ENCODE measurements around the gene ZBTB16.

Gene ZBTB16

DNA sequence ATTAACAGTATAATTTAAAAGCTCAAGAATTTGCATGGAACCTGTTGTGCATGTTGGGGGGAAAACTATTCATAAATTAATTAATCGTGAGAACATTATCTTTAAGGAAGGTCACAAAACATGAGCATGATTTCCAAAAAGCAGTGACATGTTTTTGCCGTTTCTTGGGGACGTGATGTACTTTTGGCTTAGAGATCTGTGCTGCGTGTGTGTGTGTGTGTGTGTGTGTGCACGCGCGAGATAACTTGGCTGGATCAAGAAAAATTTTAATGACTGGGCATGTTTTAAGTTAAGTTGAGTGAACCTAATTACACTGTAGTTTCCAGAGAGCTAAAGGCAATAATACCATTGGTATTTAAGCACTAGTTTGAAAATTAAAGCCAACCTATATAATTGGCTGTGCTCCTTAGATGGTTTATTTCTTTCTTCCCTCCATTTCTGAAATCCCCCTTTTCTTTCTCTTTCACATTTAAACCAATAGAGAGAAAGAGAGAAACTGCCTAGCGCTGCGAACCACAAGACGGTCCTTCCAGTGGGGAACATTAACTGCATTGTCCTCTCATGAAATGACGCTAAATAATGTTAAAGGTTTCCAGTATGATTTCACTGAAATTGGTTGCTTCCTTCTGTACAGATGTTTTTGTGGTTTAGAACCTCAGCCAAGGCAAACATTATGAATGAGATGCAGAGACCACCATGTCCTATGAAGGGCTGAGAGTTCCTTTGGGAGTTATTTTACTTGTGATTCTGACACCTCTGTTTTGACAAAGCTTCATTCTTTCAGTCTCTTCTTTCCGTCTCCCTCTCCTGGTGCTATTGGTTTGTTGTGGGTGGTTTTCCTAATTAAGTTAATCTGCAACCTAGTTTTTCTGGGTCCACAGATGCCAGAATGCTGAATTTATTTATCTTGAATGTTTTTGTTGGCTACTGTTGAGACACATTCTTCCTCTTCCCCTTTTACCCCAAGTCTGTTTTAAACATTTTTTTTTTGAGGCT lies 51.7 kb downstream of the ZBTB16 start:
- H3K9me3 ChIP-seq (ENCODE audit: severe bottlenecking): no peaks in the 10 kb centered on the region
- no peak overlapping the region for H3K4me3 ChIP-seq (ENCODE audit: low read depth, low read length)
- no peaks in the 10 kb centered on the region for H3K36me3 ChIP-seq
- H3K27me3 ChIP-seq (ENCODE audit: insufficient read depth, low read depth, severe bottlenecking): no peaks in the 10 kb centered on the region
- TF ChIP-seq, protein P1, sequence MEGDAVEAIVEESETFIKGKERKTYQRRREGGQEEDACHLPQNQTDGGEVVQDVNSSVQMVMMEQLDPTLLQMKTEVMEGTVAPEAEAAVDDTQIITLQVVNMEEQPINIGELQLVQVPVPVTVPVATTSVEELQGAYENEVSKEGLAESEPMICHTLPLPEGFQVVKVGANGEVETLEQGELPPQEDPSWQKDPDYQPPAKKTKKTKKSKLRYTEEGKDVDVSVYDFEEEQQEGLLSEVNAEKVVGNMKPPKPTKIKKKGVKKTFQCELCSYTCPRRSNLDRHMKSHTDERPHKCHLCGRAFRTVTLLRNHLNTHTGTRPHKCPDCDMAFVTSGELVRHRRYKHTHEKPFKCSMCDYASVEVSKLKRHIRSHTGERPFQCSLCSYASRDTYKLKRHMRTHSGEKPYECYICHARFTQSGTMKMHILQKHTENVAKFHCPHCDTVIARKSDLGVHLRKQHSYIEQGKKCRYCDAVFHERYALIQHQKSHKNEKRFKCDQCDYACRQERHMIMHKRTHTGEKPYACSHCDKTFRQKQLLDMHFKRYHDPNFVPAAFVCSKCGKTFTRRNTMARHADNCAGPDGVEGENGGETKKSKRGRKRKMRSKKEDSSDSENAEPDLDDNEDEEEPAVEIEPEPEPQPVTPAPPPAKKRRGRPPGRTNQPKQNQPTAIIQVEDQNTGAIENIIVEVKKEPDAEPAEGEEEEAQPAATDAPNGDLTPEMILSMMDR (IDR thresholded peaks at IDR 0.05; ENCODE audit: low read depth, low read length): no peak
- DNase-seq: no peak
- no peak overlapping the region for H3K27ac ChIP-seq

DNA sequence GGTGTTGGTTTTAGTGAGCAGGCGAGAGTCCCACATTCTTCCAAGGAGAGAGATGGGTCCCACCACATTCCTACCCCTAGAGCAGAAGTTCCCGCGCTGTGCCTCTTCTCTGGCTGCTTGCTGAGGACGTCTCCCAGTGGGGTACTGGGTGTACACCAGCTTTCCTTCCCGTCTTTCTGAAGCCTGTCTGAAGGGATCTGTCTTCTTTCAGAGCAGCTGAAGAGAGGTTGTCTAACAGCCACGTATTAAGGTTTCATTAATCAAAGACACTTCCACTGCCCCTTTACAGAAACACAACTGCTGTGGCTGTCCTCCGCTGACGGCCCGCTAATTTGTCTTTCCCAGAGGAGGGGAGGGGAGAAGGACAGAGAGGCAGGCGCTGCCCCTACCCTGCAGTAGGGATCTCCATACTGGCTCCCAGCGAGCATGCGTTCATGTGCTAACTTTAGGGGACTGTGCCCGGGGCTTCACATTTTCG lies 56.0 kb downstream of the ZBTB16 start:
- TF ChIP-seq, protein P1 (IDR thresholded peaks at IDR 0.05; ENCODE audit: low read depth, low read length): no peak
- no peak for DNase-seq
- no peaks in the 10 kb centered on the region for H3K27me3 ChIP-seq (ENCODE audit: insufficient read depth, low read depth, severe bottlenecking)

DNA sequence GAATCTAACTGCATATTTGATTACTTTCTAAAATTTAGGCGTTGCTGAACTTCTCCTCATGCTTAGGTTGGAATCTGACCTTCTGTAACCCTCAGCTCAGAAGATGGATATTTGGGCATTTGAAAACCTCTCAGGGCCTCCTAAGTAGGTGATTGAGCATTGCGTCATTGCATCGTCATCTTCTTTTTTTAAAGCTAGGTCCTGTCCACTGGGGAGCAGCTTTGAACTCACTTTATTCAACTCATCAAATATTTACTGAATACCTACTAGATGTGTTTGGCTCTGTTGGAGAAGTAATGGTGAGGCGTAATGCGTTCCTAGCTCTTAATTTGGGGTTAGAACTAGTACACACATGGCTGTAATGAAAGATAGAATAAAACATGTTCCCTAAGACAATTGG lies 56.8 kb downstream of the ZBTB16 start:
- no peak overlapping the region for H3K4me3 ChIP-seq (ENCODE audit: low read depth, low read length)
- H3K36me3 ChIP-seq: no peaks in the 10 kb centered on the region
- no peak for DNase-seq
- no peak overlapping the region for H3K27ac ChIP-seq
- H3K9me3 ChIP-seq (ENCODE audit: severe bottlenecking): no peaks in the 10 kb centered on the region
- TF ChIP-seq, protein P1 (IDR thresholded peaks at IDR 0.05; ENCODE audit: low read depth, low read length): no peak
- H3K27me3 ChIP-seq (ENCODE audit: insufficient read depth, low read depth, severe bottlenecking): no peaks in the 10 kb centered on the region

More for the DNA sequence above, 56.0 kb downstream of the ZBTB16 start:
- Histone ChIP-seq H3K4me3 (ENCODE audit: low read depth, low read length) (no peak overlapping the region), H3K27ac (no peak overlapping the region), H3K9me3 (ENCODE audit: severe bottlenecking) (no peaks in the 10 kb centered on the region), H3K36me3 (no peaks in the 10 kb centered on the region)

DNA sequence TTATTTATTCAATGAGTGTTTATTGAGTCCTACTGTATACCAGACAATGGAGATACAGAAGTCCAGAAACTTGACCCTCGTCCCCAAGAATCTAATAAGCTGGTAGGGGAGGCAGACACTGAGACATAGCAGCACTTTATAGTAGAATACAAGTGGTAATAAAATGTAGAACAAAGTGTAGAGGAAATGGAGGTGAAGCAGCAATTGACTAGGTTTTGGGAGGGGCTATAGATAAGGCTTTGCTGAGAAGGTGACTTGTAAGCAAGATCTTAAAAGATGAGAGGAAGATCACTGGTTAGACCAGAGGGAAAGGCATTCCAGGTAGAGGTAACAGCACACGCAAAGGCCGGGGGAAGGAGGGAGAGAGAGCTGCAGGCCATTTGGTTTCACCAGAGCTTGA lies 57.3 kb downstream of the ZBTB16 start:
- no peak overlapping the region for H3K27ac ChIP-seq
- no peak for DNase-seq
- no peak overlapping the region for H3K4me3 ChIP-seq (ENCODE audit: low read depth, low read length)
- no peaks in the 10 kb centered on the region for H3K9me3 ChIP-seq (ENCODE audit: severe bottlenecking)
- TF ChIP-seq, protein P1 (IDR thresholded peaks at IDR 0.05; ENCODE audit: low read depth, low read length): no peak
- no peaks in the 10 kb centered on the region for H3K27me3 ChIP-seq (ENCODE audit: insufficient read depth, low read depth, severe bottlenecking)
- H3K36me3 ChIP-seq: no peaks in the 10 kb centered on the region

DNA sequence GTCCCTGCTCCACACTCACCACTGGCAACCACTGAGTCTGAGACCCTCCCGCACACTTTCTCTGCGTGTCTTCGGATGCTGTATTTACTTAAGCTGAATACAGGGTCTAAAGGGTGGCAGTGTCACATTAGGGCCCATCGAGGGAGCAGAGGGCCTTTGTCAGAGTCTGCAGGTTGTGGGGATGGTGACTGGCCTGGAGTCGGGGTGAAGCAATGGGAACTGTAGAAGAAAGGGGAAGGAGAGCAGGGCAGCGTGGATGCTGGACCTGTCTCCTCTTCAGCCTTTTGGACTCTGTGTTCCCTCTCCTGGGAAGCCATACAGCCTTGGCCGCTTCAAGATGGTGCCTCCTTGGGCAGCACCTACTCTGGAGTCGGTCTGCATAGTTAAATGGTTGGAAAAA lies 61.1 kb downstream of the ZBTB16 start:
- Histone ChIP-seq H3K27me3 (ENCODE audit: insufficient read depth, low read depth, severe bottlenecking) (no peaks in the 10 kb centered on the region), H3K4me3 (ENCODE audit: low read depth, low read length) (no peak overlapping the region), H3K27ac (no peak overlapping the region), H3K36me3 (no peaks in the 10 kb centered on the region), H3K9me3 (ENCODE audit: severe bottlenecking) (no peaks in the 10 kb centered on the region)
- TF ChIP-seq, protein P1 (IDR thresholded peaks at IDR 0.05; ENCODE audit: low read depth, low read length): no peak
- no peak for DNase-seq

Measured in WERI-Rb-1 (cell line).